DMS114 treated with DMSO at 0.1 percent for 48 hours (cell line): ENCODE results near the gene PCDHGB5.

Source experiments
- DNase-seq: peaks from one replicate; lab custom pipeline; 2025; ENCODE audit not compliant: unreplicated experiment; lab: John Stamatoyannopoulos, UW

The PCDHGB5 gene

DNA sequence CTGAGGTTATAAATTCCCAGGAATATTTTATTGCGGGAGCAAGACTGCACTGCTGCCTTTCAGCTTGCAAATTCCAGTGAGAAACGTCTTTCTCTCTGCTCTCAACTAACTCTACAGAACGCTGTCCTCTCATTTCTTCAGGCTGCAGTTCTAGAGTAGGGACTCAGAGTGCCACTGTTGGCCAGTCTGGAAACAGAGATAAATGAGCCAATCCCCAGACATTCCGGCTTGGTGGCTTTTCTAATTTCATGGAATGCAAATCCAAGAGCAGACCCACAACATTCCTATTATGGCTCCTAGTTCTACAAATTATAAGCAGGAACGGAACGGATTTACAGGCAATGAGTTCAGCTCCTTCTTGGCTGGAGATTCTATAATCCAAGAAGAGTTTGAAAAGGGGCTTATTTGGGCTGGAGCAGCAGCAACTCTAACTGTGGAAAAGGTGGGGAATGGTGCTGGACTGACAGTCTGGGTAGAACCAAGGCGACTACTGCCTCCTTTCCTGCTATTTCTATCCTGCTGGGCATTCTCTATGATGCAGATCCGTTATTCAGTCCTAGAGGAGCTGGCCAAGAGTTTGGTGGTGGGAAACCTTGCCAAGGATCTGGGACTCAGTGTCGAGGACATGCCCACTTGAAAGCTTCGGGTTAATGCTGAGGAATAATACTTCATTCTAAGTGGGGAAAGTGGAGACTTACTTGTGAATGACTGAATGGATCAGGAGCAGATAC lies 41.8 kb downstream of the PCDHGB5 start:
- no peak for DNase-seq

DNA sequence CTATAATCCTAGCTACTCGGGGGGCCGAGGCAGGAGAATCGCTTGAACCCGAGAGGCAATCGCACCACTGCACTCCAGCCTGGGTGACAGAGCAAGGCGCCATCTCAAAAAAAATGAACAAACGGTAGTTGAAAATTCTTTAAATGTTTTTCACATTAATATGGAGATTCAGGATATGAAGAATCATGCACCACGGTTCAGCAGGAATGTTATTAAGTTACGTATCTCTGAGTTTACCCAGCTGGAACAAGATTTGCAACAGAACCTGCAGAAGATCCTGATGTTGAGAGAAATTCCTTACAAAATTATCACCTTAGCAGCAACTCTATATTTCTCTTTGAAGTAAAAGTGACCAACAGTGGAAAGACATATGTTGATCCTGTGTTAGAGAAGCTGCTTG lies 42.6 kb downstream of the PCDHGB5 start:
- no peak for DNase-seq

DNA sequence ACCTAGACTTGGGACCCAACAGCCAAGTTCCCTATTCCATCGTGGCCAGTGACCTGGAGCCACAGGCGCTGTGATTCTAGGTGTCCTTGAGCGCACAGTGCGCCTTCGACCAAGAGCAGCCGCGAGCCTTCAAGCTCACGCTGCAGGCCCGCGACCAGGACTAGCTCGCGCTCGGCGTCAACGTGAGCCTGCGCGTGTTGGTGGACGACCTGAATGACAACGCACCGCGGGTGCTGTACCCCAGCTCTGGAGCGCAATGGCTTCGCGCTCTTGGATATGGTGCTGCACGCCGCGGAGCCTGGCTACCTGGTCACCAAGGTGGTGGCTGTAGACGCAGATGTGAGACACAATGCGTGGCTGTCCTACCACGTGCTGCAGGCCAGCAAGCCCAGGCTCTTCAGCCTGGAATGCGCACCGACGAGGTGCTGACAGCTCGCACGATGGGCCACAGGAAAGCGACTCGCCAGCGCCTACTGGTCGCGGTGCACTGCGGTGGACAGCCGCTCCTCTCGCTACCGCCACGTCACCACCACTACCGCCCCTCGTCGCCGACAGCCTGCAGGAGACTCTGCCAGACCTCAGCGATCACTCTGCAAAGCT lies 43.9 kb downstream of the PCDHGB5 start:
- no peak for DNase-seq
